Measurements from ENCODE around the gene NTM.
"Not testable (repeated sequence)": the region's sequence is repeated elsewhere in the genome, so short reads cannot be mapped to it uniquely, and the experiment has no call there.

NTM gene

DNA sequence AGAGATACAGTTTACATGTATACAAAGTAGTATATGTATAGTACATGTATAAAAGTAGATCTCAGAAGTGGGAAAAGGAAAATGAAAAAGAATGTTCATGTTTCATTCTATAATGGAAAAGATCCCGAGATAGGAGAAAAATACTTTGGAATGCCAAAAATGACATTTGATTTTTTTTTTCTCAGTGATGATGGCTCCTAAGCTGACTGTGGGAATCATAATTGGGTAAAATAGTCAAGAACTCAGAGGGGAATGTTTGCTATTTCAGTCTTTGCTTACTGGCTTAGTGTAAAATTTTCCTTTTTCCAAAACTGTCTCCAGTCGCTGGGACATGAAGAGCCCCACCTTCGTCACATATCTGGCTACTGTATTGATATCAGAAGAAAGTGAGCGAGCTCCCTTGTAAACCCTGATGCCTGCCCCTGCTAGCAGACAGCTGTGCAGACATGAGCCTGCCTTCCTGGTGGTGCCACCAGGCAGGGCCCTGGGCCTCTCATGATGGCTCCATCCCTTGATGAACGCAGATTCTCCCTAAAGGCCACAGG is 944.6 kb downstream of the NTM start:
- no peak for DNase-seq (ENCODE audit: low spot score)

DNA sequence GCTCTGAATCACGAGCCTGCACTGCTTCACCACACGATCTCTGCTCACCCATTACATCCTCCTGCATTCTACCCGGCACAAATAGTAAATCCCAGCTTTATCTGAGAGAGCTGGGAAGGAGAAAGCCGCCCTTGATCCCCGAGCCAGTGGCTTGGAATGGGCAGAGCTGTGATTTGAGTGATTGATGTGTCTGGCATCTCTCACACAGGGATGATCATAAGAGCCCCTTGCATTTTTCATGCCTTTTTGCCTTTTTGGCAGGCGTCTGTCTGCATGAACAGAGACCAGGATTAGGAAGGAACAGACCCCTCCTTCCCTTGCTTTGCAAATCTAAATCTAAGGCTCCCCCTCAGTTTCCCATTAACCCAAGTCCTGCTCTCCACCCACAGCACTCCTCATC is 945.3 kb downstream of the NTM start:
- no peak for DNase-seq (ENCODE audit: low spot score)

DNA sequence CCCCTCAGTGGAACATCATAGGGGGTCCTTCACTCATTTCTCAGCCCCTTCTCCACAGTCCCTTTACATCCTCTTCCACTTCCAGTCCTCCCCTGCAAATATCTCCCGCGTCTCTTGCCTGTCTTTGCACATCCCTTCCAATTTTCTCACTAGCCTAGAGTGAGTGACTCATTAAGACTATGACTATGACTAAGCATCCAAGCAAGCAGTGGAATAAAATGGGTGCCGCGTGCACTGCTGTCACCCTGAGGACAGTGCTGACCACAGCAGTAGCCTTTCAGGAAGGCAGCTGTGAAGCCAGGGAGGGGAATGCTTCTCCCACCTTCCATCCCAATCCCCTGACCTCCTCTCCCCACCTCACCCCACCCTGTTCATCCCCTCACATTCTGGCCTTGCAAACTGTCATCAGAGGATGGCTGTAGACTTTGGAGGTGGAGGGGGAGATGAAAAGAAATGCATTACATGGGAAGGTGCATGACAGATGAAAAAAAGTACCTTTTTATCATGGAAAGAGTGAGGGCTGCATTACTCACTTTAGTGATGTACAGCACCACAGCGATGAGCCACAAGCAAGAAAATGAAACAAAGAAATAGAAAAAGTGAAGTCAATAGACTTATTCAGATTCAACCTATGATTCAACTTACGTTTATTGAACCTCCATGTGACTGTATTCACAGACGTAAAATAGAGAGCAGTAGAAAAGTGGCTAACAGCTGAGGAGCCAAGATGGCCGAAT is 948.2 kb downstream of the NTM start:
- no peak for DNase-seq (ENCODE audit: low spot score)

DNA sequence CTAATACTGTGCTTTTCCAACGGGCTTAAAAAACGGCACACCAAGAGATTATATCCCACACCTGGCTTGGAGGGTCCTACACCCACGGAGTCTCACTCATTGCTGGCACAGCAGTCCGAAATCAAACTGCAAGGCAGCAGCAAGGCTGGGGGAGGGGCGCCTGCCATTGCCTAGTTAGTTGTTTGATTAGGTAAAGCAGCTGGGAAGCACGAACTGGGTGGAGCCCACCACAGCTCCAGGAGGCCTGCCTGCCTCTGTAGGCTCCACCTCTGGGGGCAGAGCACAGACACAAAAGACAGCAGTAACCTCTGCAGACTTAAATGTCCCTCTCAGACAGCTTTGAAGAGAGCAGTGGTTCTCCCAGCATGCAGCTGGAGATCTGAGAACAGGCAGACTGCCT is 949.0 kb downstream of the NTM start:
- not testable (repeated sequence) for DNase-seq (ENCODE audit: low spot score)

DNA sequence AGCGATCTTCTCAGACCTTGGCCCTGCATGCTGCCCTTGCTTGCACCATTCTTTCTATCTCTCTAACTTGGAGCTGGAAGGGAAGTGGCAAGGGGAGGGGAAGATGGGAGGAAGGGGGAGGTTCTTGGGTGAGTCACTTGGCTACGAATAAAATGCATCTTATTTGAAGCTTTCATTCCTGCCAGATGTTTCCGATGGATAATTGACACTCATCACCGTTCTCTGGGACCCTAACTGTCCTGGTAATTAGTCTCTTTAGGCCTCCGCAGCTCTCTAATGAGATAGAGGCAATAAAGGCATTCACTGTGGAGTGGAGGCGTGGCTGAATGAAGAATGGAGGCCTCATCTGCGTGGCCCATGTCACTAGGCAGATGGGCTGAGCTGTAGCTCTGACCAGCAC is 960.1 kb downstream of the NTM start:
- DNase-seq (ENCODE audit: low spot score): no peak

DNA sequence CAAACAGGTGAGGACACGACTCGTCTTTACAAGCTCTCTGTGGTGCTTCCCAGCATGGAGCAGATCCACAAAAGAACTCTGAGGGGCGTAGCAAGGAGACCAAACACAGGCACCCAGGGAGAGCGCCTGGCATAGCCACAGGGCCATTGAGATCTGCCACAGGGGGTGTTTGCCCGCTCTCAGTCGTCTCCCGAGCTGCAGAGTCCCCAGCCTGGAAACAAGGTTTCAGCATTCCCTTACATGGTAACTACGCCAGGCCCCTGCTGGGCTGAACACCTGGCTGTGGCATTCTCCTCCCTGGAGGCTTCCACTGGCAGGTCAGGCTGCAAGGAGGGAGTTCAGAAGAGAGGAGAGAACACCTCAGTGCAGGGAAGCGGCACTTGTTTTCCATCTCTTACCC is 962.1 kb downstream of the NTM start:
- no peak for DNase-seq (ENCODE audit: low spot score)

DNA sequence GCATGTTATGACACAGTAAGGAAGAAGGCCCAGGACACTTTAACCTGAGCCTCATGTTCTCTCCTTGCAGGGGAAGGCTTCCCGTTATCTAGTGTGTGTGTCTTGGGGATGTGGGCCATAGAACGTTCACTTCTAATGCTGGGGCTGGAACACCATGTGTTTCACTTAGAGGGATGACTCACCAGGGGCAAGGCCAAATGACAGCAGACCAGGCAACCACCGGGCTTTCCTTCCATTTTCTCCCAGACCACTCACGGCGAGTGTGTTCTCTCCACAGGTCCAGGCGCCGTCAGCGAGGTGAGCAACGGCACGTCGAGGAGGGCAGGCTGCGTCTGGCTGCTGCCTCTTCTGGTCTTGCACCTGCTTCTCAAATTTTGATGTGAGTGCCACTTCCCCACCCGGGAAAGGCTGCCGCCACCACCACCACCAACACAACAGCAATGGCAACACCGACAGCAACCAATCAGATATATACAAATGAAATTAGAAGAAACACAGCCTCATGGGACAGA is 964.4 kb downstream of the NTM start:
- DNase-seq (ENCODE audit: low spot score): no peak

DNA sequence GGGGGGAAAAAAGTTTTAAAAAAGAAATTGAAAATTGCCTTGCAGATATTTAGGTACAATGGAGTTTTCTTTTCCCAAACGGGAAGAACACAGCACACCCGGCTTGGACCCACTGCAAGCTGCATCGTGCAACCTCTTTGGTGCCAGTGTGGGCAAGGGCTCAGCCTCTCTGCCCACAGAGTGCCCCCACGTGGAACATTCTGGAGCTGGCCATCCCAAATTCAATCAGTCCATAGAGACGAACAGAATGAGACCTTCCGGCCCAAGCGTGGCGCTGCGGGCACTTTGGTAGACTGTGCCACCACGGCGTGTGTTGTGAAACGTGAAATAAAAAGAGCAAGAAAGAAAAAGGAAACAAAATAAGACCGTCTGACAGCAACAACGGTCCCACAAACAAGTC is 964.9 kb downstream of the NTM start:
- DNase-seq (ENCODE audit: low spot score): no peak

DNA sequence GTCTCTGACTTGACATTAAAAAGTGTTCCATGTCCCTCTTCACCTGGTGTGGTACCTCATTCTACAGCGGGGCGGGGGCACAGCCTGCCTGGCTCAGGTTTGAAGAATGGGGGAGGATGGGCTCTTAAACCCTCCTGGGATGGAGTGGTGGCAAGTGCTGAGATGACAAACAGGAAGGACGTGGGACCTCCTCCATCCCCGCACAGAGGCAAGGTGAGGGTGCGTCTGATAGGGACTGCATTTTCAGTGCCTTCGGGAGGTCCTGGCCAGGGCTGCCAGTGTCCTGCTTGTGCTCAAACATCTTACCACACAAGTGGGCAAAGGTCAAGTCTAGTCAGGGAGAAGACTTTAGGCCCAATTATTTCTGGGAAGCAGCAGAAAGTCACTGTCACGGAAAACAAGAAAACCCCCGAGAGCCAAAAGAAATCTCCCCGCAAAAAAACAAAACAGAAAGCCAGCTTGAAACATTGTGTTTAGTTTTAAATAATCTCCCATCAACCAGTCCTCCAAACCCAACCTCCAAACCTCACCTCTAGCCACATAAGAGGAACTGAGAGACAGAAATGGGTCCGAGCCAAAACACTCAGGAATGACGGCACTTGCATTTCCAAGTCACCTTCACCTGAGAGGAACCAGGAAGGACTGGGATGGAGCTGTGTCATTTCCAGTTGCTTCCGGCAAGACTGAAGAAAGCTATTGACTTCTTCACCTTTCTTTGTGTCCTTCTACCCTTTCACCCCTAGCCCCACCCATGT is 966.5 kb downstream of the NTM start:
- DNase-seq (ENCODE audit: low spot score): no peak

DNA sequence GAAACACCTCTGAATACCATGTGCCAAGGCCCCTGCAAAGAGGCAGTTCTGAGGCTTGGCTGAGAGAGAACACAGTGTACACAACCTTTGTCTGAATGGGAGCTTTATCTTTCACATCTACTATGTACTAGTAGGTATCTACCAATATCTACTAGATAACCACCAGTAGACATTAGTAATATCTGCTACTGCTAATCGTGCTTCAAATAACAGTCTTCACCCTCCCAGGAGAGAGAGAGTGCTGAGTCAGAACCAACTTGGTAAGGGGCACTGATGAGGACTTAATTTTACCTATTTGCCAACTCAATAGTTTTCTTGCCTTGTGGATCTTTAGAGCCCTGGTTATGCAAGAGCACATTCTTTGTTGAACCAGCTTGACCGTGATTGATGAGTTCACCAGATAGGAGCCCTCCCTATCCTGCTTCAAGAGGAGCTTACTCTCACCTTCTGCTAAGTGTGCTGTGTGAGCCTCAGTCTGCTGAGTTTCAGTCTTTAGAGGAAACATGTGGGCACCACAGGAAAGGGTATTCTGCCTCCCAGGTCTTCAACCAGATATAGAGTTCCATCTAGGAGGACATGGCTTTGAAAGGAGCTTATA is 967.5 kb downstream of the NTM start:
- no peak for DNase-seq (ENCODE audit: low spot score)

DNA sequence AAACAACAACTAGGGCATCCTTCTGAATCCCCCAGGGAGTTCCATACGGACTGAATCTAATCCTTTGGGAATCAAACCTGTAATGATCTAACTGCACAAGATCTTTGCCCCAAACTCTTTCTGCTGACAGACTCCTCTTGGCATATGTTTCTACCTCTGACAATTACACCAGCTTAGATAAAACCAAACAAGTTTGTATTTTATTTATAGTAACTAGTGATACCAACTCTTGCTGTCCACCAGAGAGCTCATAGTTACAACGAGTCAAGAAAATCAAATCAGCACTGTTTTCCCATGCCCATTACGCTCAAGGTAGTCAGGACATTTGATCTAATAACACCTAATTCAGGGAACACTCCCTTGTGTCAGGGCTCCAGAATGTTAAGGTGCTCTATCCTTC is 972.0 kb downstream of the NTM start:
- DNase-seq (ENCODE audit: low spot score): no peak

DNA sequence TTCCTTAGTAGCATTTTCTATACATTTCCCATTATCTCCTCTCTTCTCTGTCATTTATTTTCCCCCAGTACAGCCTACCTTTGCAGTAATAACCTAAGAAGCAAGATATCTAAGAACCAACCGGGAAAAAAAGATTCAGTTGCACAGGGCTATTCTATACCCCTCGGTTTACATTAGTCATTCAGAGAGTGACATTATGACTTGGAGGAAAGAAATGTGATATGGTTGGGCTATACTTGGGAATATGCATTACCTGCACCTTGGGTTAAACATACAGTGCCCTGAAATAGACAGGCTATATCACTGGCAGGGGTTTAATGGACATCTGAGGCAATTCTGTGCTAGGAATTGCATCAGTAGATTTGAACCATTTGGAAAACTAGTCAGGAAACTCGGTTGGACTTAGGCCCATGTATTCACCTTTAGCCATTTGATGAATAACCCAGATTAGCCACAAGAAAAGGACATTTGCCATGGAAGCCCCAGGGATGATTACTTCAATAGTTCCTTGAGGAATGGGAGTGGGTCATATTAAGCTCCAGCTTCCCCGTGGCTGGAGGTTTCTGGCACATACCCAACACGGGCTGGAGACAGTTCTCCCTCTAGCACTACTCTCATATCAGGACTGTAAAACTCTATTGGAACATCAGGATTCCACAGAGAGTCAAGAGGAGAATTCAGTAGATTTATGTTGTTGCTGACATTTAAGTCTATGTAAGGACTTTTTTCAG is 973.2 kb downstream of the NTM start:
- no peak for DNase-seq (ENCODE audit: low spot score)

DNA sequence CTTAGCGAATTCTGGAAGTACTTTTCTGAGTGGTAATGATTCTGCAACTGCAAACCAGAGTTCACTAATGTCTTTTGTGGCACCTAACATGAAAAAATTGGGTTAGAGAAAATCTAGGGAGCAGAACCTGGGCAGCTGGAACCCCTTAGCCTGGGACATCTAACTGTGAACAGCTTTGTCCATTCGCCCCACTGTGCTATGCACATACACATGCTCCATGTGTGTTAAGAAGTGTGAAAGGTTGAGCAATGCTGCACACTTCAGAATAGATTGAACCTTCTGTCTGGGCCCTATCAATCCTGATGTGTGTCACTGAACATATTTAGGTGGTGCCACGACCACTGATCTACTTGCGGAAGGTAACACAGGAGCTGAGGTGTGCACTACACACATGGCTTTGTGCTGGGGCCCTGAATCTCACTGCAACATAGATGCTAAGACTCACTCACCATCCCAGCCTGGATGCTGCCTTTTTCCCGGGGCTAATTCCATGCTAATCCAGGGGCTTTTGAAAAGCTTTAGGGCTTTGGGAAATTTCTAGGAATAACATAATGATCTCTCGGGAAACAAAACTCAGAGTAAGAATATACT is 976.2 kb downstream of the NTM start:
- no peak for DNase-seq (ENCODE audit: low spot score)

DNA sequence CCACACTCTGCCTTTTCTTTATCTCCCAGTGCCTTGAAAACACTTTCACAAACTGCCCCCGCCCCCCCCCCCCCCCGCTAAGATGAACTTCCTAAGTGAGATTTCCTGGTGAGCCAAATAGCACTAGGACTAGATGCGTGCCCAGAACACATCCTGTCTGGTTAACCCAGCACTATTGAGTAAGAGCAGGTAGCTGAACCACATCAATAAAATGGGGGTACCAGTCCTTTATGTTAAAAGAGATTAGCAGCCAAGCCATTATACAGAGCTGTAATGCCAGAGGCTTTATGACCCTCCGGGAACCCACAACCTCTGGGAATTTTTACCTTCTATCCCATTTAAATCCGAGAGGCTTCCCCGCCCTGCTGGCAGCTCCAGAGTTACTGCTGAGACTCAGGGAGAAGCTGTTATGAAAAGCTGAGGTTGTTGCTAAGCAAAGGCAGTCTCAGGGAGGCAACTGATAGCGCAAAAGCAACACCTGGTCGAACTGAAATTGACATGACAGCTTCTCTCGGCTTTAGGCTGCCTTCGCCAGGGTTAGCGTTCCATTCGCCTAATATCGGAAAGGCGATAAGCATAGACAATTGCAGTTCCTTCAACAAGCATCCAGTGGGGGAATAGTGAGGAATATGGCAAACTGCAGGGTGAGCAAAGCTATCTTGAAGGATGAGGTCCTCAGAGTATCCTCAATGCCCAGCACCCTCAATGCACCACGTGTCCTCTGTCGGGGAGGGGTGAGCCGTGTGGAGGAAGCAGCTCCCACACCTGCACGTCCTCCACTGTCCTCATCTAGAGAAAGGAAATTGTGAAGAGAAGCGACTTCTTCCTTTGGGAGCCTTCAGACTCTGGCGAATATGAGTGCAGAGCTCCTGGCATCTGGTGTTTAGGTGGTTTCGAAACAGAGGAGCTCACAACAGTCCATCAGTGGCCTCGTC is 977.0 kb downstream of the NTM start:
- DNase-seq (ENCODE audit: low spot score): no peak

DNA sequence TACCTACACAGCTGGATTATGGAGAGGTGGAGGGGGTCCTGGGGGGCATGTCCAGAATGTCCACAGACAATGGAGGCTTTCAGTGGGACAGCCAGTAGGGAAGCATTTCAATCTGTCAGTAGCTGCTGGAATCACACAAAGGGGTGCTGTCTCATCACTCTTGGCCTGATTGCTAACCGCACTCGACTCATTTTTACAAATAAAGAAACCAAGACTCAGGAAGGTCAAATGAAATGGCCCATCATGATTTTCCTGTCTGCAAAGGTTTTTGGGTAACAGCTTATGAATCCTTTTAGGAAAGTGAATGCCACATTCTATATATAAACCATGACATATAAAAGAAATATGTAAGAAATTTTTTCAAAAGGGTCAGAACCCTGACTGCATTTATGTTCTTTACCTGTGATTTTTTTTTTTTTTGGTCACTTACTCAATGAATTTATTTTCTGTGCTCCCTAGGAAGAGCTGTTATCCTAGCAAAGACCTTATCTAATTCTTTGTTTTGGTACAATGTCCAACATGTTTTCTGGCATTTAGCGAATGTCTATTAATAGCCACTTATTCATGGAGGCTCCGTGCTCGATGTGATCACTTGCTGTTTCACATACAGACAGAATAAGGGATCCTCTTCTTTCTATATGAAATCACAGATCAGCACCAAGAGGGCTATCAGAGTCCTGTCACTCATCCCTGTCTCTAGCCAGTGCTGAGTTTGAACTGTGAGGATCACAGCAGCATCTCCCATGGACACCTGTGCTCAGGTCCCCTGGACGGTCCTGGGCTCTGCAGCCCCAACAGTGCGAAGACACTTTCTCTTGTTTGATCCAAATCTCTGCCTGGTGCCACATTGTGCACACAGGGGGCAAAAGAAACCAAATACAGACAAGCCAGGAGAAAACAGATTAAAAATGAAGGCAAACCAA is 979.7 kb downstream of the NTM start:
- no peak for DNase-seq (ENCODE audit: low spot score)

DNA sequence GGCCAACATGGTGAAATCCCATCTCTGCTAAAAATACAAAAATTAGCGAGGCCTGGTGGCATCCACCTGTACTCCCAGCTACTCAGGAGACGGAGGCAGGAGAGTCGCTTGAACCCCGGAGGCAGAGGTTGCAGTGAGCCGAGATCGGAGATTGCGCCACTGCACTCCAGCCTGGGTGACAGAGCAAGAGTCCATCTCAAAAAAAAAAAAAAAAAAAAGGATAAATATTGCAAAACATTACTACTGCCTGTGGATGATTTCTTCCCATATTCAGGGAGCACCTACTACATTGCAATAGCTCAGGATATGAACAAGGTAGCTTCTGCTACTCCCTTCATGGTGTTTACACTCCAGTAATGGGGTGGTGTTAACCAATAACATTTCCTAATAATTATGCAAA is 980.6 kb downstream of the NTM start:
- DNase-seq (ENCODE audit: low spot score): no peak

DNA sequence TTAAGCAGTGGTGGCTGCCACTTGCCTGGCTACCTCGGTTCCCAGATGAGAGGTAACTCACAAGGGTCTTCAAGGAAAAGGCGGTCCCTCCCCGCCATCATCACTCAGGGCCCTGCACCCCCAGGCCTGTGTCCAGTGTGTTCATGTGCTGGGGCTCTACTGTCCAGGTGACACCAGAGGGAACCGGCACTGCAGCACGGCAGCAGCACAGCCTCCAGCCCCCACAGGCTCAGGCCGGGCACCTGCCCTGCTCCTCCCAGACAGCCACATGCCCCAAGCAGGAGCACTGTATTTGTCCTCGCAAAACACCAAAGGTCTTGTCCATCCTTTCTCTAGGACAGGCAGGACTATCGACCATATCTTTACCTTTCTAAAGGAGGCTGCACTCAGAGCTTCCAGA is 982.1 kb downstream of the NTM start:
- no peak for DNase-seq (ENCODE audit: low spot score)

DNA sequence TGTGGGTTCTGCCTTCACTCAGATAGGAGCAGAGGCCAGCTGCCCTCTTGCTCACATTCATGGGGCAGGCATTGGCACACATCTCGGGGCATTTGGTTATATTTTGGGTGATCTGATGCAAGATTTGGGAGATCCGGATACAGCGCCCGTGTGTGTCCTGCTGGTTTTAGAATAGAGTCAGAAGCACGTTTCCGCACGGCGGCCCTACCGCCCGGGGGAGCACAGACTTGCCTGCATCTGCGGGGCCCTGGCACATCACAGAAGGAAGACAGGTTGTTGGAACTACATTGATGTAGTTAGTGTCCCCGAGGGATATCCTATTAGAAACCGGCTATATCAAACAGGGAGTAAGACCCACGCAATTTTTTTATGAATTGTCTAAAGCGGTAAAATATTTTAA is 982.8 kb downstream of the NTM start:
- no peak for DNase-seq (ENCODE audit: low spot score)

DNA sequence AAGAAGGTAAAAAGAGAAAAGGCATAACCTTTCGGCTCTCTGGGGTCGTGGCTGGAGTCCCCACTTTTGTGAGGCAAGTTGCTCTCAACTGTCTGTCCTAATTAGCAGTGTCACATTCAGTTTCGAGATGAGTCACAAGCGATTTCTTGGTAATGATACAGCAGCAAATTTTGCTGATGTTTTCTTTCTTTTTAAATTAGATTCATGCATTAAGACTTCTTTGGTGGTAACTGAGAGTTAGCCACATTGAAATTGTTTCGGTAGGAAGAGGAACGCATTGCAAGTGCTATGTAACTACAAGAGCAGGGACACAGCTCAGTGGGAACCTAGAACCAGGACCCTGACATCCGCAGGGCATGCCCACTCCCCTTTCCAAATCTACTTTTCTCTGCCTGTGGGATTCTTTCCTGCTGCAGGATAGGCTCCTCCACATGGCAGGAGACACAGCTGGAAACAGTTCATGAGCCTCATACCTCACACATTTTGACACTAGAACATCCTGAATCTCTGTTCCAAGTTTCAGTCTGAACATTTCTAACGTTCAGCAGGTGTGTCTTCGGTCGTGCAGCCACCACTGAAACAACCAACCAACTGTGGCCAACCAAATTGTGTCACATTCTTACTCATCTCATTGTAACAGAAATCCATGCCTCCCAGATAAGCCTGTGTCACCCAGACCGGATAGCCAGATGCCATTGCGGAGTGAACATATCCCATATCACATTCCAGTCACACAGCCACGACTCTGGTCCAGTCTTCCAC is 987.6 kb downstream of the NTM start:
- no peak for DNase-seq (ENCODE audit: low spot score)
